ENCODE measurements around the gene H1-8. TPM values are rescaled to one million over a fixed set of nuclear protein-coding genes. Genes with fewer than 3 reads are reported as not detected.

The H1-8 gene
- total and polyA plus RNA-seq, 12 donors, result not detected

- H3K4me1 ChIP-seq, result peaks cover 0 to 49% (median 37%) of the 10 kb centered on the region in 9 donors
- peaks cover 0 to 100% (median 24%) of the 10 kb centered on the region in 9 donors for H3K36me3 ChIP-seq
Observed at GRCh38 chr3:129575997-129576384, 33.0 kb downstream of the H1-8 start.

DNA sequence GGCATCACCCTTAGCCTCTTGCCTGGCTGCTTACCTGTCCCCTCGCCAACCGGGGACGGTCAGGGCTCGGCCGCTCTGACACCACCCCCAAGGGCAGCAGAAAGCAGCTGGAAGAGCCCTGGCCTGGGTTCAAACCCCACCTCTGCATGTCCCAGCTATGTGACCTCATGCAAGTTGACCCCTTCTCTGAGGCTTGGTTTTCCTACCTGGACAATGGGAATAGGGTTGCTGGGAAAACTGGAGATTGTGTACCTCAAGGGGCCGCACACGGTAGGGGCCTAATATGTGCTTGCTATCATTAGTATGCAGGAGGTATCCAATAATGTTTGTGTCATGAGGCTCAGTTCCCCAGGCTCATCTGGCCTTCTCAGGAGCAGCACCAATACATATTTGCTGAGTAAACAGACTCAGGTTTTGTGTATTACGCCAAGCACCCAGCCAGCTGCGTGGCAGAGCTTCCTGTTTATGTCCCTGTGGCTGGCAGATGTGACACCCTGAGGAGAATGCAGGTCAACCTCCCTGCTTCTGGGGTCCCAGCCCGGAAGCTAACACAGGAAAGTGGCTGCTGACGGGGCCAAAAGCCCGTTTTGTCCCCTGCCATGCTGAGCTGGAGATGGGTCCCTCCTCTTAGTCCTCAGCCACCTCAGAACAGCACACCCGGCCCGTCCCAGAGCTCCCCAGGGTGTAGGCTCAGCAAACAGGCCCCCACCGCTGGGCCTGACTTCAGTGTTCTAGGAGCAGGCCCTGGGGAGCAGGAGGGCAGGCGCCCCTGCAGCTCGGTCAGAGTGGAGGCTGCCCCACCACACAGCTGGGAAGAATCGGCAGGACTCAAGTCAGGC lies 33.8 kb downstream of the H1-8 start:
- intact Hi-C loops (cut with DNase I), result no loop called here

More at GRCh38 chr3:129575997-129576384, 33.0 kb downstream of the H1-8 start:
- 90 to 93% methylated on average over 10 of the region's 10 CpGs for WGBS, 2 donors
- intact Hi-C loops (cut with DNase I), result no loop called here
- Histone ChIP-seq H3K4me3 (no peak overlapping the region), H3K27me3 (no peaks in the 10 kb centered on the region), H3K9me3 (no peaks in the 10 kb centered on the region), H3K27ac (peak overlapping the region in 5 of 10 donors; percentile 4 to 92 (median 74))
- no peak for TF ChIP-seq CTCF (IDR thresholded peaks at IDR 0.05)
- ATAC-seq (no peak), DNase-seq (no peak)

DNA sequence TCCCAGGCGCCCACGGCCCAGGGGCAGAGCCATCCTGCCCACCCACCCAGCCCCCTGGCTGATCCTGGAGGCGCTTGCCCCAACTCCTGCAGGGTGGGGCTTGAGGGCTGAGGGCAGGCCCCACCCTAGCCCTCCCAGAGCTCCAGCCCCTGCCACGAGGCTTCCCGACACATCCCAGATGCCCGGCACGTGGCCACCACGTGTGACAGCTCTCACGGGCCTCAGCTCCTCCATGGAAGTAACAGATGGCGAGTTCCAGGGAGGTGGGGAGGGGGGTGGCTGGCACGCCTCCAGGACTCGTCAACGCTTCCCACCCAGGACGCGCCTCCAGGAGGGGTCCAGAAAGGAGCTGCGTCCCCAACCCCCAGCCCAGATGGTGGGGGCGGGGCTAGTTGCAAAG lies 34.4 kb downstream of the H1-8 start:
- DNase-seq (peak; percentile 55 to 75), ATAC-seq (peak; percentile 18 to 64 (median 50))
- intact Hi-C loops (cut with DNase I), result no loop called here
- no peak for TF ChIP-seq CTCF (IDR thresholded peaks at IDR 0.05)
- H3K4me3 ChIP-seq, result no peak overlapping the region
- peaks cover 0 to 49% (median 37%) of the 10 kb centered on the region in 9 donors for H3K4me1 ChIP-seq
- H3K9me3 ChIP-seq, result no peaks in the 10 kb centered on the region
- H3K27me3 ChIP-seq, result no peaks in the 10 kb centered on the region
- peaks cover 0 to 100% (median 16%) of the 10 kb centered on the region in 9 donors for H3K36me3 ChIP-seq
- 43 to 54% methylated on average over 17 of the region's 17 CpGs for WGBS, 2 donors
- peak overlapping the region in 9 of 10 donors; percentile 54 to 92 (median 64) for H3K27ac ChIP-seq

More for the DNA sequence above, 33.8 kb downstream of the H1-8 start:
- ATAC-seq (peak; percentile 21 to 63 (median 40)), DNase-seq (peak in 1 of 2 donors; percentile 58)
- H3K27me3 ChIP-seq, result no peaks in the 10 kb centered on the region
- H3K27ac ChIP-seq, result peak overlapping the region in 9 of 10 donors; percentile 54 to 92 (median 64)
- WGBS, 2 donors, result 71 to 75% methylated on average over 18 of the region's 18 CpGs
- no peak for TF ChIP-seq CTCF (IDR thresholded peaks at IDR 0.05)
- peaks cover 0 to 49% (median 37%) of the 10 kb centered on the region in 9 donors for H3K4me1 ChIP-seq
- peaks cover 0 to 100% (median 18%) of the 10 kb centered on the region in 9 donors for H3K36me3 ChIP-seq
- H3K4me3 ChIP-seq, result no peak overlapping the region
- no peaks in the 10 kb centered on the region for H3K9me3 ChIP-seq

GRCh38 chr3:129577925-129578786 lies 35.2 kb downstream of the H1-8 start:
- 76 to 84% methylated on average over 21 of the region's 21 CpGs for WGBS, 2 donors
- no peaks in the 10 kb centered on the region for H3K27me3 ChIP-seq
- no peak overlapping the region for H3K4me3 ChIP-seq
- peak in 7 of 8 donors; percentile 4 to 49 (median 27) for ATAC-seq
- H3K4me1 ChIP-seq, result peaks cover 0 to 49% (median 37%) of the 10 kb centered on the region in 9 donors
- DNase-seq, result no peak
- H3K9me3 ChIP-seq, result no peaks in the 10 kb centered on the region
- TF ChIP-seq CTCF (IDR thresholded peaks at IDR 0.05), result no peak
- peak overlapping the region in 9 of 10 donors; percentile 31 to 92 (median 64) for H3K27ac ChIP-seq
- H3K36me3 ChIP-seq, result peaks cover 0 to 100% (median 16%) of the 10 kb centered on the region in 9 donors
- intact Hi-C loops (cut with DNase I), result no loop called here

Data from heart right ventricle (tissue), 16 donors.